GM18517 (cell line): ENCODE data around the gene ZNF135.

Experiments
- ATAC-seq: cut with Tn5 transposase; IDR thresholded peaks from one replicate; pipeline ENCODE4 v1.9.1; 2021; ENCODE audit warnings: mild to moderate bottlenecking, moderate library complexity; ENCODE audit not compliant: unreplicated experiment

The ZNF135 gene

DNA sequence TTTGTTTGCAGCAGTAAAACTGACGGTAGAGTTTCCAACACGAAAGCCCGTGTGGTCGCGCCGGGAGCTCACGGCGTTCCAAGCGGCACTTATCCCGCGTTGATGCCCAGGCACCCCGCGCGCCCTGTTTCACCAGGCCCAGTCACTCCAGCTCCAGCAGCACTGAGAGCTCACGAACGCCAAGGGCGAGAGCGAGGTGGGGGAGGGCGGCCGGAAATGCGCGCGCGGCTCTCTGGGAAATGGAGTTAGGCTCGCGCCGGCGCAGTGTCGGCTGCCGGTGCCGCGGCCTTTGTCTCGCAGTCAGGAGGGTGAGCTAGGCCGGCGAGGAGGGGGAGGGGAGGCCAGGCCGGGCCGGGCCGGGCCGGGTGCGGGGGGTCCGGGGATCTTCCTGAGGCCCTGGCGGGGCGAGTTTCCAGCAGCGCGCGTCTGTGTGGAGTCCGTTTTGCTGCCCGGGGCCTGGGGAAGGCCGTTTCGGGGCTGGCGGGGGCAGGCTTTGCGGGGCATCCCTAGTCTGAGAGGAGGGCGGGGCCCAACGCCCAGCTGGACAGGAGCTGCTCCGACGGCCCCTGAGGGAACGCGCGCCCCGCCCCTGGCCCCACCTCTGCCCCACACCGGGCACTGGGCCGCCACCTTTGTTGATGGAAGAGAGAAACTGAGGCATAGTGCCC, at the start of gene ZNF135:
ZNF135 (plus strand) TSS at position 280 of the 668 bp plus-strand sequence. CDS start 721 bp downstream, outside the sequence.
- ATAC-seq, result no peak

DNA sequence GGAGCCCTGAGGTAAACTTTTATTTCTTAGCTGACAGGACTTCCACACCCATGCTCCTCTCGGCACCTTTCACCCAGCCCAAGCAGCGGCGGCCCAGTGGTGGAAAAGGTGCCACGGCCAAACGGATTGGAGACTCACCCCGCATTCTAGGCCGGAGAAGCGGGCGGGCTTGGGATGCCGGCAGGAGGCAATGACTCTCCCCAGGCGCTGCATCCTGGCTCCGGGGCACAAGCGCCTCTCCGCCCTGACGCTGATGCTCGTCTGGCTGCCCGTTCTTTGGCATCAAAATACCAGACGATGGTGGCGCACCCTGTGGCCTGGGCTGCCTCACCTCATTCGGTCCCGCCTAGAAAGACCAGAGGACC, 49.8 kb upstream of the ZNF135 start:
- ATAC-seq, result no peak

DNA sequence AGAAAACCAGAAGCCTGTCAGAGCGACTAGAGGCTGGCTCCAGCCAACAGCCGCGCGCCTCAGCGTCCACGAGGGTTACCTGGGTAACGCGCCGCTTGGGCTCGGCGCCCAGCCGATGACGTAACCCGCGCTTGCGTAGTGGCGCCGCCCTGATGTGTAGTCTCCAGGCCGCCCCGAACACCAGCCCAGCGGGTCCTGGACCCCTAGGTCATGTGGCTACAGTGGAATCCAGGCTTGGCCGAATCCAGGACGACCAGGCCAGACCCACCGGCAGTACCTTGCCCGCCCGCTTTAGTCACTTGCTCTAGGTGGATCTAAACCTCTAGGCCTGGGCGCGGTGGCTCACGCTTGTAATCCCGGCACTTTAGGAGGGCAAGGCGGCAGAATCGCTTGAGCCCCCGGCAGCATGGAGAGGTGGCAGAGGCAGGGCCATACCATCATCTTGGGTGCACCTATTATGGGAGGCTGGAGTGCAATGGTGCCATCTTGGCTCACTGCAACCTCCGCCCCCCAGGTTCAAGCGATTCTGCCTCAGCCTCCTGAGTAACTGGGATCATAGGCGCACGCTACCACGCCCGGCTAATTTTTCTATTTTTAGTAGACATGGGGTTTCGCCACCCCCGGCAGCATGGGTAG, 49.3 kb upstream of the ZNF135 start:
- ATAC-seq, result no peak

DNA sequence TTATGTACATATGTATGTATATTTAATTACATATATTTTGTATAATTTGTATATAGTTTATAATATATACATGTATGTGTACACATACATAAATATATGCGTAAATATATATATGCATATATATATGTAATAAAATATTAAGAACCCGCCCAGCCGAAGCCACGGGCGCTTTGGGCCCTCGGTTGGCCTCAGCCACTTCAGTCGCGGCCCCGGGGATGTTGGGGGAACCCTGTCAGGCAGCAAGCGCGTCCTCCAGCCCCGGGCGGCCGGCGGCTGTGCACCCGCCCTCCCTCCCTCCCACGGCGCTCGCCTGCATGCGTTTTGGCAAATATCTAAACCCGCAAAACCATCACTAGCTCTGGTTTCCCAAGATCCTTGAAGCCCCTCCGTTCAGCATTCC, 48.6 kb upstream of the ZNF135 start:
- ATAC-seq, result no peak

DNA sequence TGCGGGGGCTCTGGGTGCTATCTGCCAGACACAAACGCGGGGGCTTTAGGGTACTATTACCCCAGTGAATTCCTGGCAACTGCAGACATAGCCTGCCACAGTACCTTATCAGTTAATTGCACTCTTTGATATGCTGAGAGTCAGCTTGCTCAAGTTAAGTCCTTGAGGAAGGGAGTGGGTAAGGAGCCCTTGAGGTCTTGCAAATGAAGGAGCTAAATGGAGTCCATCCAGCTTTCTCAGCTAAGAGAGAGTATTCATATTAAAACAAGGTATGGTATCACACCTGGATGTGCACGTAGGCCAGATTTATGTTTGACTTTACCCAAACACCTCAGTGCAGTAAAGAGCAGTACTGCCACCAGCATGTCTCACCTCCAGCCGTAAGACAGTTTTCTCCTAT, 44.9 kb upstream of the ZNF135 start:
- ATAC-seq, result no peak

DNA sequence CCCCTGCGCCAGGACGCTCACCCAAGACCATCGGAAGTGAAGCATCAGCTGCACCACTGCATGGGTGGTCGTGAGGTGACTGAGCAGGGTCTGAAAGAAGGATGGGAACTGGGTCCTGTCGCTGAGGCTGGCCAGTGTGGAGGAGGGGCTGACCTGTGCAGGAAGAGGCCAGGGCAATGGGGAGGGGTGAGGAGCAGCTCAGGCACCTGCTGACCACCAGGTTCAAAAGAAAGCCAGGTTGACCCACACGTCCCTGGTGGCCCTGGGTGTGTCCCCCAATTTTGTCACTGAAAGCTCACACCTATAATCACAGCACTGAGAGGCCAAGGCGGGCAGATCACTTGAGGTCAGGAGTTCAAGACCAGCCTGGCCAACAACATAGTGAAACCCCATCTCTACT, 39.0 kb upstream of the ZNF135 start:
- no peak for ATAC-seq

DNA sequence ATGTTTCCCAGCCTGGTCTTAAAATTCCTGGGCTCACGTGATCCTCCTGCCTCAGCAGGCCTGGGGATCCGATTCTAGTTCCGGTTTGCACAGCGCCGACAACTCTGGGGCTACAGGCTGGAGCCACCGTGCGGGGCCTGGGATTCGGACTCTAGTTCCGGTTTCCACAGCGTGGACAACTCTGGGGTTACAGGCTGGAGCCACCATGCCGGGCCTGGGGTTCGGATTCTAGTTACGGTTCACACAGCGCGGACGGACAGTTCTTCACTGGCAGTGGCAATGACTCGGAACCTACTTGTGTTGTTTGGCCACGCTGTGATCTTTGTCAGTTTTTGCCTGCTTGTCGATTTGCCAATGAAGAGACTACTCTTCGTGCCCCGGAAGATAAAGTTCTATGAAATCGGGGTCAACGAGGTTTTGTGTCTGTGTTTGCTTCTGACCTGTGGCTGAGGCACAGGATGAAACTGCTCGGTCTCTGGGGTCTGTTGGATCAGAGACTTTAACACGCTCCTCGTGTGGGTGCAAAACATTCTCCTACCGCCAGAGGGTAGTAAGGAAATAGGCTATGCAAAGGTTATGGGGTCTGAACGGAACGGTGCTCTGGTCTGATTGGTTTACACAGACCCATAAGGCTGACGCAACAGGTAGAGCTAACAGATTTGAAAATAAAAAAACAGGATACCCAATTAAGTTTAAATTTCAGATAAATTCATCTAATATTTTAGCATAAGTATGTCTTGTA, 37.4 kb upstream of the ZNF135 start:
- ATAC-seq, result no peak

DNA sequence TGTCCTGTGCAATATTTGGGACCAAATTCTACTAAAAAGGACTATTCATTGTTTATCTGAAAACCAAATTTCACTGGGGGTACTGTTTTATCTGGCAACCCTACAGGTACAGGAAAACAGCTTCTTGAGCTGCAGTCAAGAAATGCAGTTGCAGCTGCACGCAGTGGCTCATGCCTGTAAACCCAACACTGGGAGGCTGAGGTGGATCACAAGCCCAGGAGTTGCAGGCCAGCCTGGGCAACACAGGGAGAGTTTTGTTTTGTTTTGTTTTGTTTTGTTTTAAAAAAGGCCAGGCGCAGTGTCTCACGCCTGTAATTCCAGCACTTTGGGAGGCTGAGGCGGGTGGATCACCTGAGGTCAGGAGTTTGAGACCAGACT, 36.8 kb upstream of the ZNF135 start:
- no peak for ATAC-seq

DNA sequence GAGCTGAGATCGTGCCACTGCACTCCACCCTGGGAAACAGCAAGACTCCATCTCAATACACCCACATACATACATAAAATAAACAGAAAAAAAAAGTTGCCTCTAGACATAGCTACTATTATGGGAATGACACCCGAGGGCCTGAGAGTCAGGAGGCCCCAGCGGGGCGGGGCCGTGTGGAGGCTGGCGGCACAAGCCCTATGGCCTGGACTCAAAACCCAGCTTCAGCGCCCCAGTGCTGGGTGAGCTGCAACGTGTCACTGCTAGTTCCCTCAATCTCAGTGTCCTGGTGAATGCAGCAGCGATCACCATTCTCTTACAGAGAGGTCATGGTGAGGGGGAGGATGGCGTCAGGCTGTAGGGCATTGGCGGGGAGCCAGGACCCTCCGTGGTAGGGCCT, 34.4 kb upstream of the ZNF135 start:
- no peak for ATAC-seq

DNA sequence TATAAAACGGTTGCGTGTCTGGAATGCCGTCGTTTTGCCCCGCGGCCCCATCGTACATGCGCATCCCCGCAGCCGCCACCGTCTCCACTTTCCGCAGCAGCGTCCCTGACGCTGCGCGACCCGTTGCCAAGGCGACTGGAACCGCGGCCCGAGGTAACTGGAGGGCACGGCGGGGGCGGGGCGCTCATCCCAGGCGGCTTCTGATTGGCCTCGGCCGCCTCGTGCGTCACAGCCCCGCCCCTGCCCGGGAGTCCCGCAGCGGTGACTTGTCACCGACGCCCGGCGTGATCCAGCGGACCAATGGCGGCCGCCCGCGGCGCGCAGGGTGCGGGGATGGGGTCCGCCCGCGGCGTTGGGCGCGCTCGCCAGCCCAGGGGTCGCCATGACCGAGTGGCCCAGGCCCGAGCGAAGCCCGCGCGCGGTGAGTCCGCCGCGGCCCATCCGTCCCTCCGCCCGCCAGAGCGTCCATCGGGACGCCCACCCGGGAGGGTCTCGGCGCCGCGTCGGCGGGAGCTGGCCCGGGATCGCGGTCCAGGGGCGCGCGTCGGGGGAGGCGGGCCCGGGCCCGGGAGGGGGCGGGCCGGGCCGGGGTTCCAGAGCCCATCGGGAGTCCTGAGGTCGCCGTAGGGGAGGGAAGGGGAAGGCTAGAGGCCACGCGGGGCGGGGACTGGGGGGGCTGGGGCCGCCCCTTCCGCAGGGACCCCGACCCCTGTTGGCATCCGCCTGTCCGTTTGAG, 25.2 kb upstream of the ZNF135 start, which contains the start of gene ZSCAN1:
ZSCAN1 (plus strand) TSS at position 285 of the 736 bp plus-strand sequence. CDS start 3,812 bp downstream, outside the sequence.
- ATAC-seq, result no peak

DNA sequence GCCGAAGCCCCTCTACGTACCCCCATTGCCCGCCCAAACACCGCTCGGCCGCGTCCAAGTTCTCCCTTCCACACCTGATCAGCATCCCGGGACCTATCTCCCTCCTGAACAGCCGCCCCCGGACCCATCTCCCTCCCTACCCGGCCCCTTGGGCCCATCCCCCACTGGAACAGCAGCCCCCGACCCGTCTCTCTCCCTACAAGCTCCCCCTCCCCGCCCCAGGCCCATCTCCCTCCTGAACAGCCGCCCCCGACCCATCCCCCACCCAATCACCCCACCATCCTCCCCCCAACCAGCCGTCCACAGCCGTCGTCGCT, 24.6 kb upstream of the ZNF135 start:
- ATAC-seq, result no peak

DNA sequence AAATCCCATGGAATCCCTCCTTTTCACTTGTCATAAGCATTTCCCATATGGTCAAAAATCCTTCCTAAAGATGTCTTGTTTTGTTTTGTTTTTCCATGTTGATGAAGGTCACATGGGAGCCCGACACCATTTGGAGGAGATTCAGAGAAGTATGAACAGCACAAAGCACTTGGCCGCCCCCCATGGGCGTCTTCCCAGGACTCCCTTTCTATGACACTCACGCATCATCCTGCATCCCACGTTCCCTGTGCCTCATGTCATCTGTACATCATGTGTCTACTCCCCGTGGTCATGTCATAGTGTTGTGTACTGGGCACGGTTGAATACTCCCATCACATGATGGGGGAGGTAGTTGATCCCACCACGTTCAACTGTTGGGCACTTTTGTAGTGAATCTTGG, 23.2 kb upstream of the ZNF135 start:
- ATAC-seq, result no peak

DNA sequence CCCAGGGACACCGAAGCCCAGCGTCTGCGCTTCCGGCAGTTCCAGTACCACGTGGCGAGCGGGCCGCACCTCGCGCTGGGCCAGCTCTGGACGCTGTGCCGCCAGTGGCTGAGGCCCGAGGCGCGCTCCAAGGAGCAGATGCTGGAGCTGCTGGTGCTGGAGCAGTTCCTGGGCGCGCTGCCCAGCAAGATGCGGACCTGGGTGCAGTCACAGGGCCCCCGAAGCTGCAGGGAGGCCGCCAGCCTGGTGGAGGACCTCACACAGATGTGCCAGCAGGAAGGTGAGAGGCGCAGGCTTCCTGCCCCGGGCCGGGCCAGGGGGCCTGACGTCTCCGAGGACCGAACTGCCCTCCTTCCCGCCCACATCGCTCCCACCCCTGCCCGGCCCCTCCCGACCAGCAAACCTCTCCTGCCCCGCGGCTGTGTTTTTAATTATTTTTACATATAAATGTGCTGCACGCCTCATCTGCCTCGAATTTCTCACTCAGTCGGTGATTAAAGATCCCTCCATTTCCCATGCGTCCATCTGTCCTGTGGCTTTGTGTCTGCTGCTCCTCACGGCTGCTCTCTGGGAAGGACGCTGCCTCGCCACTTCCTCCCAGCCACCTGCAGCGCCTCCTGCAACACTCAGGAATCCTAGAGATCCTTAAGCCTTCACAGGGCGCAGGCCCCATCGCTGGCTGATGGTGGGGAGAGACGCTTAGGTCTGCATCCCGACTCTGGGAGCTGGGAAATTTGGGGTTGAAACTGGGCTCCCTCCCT, 21.0 kb upstream of the ZNF135 start:
- ATAC-seq, result no peak

DNA sequence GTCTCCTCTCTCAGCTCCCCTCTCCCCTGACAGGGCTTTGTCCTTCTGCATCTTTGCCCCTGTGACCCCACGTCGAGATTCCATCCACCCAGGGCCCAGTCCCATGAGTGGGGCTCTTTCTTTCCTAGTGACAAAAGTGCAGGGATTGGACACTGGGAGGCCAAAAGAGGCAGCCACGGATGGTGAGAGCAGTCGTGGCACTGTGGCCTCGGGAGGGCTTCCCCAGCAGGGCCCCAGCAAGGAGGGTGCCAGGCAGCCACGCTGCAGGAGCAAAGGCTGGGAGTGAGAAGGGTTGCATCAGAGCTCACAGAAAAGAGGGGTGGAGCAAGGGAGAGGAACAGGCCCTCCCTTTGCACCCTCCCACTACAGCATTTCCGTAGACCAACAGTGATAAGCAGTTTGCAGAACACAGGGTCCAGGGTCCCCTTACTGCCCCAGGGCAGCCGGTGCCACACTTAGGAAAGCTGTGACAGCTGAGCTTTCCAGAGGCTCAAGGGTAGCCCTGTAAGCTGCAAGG, 20.3 kb upstream of the ZNF135 start:
- ATAC-seq, result no peak

DNA sequence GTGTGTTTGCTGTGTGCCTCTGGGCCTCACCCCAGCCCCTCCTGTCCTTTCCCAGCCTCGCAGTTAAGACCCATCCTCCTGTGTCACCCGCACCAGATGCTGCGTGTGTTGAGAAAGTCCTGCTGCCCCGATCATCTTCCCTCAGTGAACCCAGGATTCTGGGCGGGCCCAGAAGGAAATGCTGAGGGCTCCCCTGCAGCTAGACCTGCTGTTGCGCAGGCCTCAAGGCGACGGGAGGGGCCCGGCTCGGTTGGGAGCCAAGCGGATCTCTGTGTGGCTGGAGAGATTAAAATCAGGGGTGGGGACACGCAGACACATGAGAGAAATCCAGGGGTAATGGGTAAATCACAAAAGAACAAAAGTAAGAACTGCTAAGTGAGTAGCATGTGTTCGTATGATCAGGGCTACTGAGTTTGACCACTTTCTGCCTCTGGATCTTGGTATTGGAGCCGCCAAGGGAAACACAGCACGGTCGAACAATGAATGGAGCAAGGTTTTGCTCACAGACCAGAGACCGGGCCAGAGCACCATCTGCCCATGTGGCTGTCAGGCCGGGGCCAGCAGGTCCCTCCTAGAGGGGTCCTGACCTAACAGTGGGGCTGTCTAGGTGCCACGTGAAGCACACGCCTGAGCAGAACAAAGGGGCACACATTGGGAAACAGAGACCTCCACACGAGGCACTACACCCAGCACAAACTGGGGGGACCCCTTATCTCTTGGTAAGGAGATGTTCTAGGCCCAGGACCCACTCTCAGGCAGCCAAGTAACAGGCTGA, 18.1 kb upstream of the ZNF135 start:
- ATAC-seq, result no peak

DNA sequence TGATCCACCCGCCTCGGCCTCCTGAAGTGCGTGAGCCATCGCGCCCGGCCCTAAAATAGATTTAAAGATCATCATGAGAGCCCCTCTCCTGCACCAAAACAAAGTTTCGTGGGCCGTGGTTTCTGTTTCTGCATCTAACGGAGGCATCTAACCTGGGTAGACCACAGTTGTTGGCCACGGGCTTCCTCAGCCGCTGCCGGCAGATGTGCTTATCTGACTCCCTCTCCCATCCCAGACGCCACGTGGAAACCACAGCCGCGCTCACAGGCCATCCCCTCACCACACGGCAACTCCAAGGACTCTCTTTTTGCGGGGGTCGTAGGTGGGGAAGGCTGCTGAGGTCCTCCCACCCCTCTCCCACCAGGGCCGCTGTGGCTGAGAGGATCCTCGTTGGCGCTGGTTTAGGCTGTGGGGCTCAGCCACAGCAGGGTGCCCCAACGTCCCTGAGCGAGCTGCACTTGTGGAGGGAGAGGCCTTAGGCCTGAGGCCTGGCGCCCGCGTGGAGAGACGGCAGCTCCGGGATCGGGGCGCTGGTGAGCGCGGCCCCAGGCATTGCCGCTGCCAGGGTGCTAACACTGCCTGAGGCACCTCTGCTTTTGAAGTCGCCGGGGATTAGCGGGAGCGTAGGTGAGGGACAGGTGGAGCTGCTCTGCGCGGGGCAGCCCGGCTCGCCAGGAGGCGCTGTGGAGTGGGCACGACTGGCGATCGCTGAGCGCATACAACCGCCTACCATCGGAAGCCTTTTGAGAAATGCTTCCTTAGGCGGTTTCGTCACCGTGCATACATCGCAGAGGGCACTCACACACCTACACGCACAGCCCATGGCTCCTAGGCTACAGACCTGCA, 16.4 kb upstream of the ZNF135 start:
- no peak for ATAC-seq

DNA sequence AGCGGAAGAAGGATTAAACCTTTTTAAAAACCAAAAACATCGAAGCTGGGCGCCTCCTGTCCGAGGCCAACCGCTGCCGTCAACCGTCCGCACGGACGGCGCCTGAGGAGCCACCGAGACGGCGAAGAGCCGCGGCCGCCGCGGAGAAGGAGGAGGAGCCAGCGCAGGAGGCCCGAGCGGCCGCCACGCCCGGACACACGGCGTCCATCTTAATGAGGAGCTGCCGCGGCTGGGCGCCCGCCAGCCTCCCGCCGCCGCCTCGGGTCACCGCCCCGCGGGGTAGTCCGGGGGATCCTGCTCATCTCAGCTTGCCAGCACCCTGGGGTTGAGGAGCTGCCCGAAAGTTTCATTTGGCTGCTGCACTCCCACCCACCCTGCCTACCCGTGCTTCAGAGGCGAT, 14.7 kb upstream of the ZNF135 start:
- ATAC-seq, result no peak

DNA sequence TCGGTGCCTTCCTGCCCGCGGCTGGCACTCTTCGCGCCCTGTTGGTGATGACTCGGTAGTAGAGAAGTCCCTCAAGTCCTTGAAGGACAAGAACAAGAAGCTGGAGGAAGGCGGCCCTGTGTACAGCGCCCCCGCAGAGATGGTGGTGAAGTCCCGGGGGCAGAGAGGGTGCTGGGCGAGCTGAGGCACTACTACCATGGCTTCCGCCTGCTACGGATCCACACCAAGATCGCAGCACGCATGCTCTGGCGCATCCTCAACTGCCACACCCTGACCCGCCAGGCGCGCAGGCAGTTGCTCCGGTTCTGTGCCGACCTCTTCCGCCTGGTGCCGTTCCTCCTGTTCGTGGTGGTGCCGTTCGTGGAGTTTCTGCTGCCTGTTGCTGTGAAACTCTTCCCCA, 14.2 kb upstream of the ZNF135 start:
- ATAC-seq, result no peak

DNA sequence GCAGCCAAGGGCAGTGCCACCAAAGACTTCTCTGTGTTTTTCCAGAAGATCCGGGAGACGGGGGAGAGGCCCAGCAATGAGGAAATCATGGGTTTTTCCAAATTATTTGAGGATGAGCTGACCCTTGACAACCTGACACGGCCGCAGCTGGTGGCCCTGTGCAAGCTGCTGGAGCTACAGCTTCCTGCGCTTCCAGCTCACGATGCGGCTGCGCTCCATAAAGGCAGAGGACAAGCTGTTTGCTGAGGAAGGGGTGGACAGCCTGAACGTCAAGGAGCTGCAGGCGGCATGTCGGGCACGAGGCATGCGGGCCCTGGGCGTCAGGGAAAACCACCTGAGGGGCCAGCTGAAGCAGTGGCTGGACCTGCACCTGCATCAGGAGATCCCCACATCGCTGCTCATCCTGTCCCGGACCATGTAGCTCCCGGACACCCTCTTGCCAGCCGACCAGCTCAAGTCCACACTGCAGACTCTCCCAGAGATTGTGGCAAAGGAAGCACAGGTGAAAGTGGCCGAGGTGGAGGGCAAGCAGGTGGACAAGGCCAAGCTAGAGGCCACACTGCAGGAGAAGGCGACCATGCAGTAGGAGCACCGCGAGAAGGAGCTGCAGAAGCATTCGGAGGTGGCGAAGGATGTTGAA, 13.6 kb upstream of the ZNF135 start:
- no peak for ATAC-seq
